Measurements from ENCODE around the gene SSH3. TPM values are rescaled to one million over a fixed set of nuclear protein-coding genes. Genes with fewer than 3 reads are reported as not detected.

SSH3 gene
- total RNA-seq, 1 donor from 2014 or later, result 20.1 TPM

DNA sequence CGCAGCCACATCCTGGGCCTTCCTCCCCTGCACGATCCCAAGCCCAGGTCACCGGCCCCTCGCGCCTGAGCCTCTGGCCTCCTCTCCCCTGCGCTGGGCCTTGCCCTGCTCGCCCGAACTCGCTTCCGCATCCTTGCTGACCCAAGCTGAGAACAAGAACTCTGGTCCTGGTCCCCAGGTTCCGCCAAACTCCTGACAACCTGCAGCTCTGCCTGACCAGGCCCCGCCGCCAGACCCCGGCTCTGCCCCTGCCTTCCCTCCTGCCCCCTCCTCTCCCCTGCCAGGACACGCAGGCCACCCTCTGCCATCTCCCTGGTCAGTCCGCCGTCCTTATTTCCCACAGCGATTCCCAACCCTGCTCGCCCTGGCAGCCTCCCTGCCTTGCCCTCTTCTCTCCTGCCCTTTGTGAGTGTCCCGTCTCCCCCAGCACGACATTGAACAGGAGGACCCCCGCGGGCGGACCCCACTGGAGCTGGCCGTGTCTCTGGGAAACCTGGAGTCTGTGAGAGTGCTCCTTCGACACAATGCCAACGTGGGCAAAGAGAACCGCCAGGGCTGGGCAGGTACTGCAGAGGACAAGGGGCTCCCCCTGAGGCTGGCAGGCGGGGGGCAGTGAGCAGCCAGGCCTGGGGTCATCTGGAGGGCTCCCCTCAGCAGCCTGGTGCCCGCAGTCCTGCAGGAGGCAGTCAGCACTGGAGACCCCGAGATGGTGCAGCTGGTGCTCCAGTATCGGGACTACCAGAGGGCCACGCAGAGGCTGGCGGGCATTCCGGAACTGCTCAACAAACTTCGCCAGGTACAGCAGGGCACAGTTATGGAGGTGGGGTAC, 13.5 kb upstream of the SSH3 start:
- H3K27me3 ChIP-seq (ENCODE audit: insufficient read depth, low read length), result no peaks in the 10 kb centered on the region
- peaks cover 41% of the 10 kb centered on the region for H4K20me1 ChIP-seq (ENCODE audit: insufficient read depth, low read length)
- Mint-ChIP-seq H3K36me3 (ENCODE audit: low read depth, unreplicated experiment) (peaks cover 20% of the 10 kb centered on the region), H3K4me3 (ENCODE audit: unreplicated experiment) (peak overlapping the region; percentile 91), H3K9me3 (ENCODE audit: unreplicated experiment) (peaks cover under 1% of the 10 kb centered on the region), H3K4me1 (ENCODE audit: low read depth, unreplicated experiment) (peaks cover 17% of the 10 kb centered on the region), H3K27ac (ENCODE audit: unreplicated experiment) (peak overlapping the region; percentile 85), H3K27me3 (ENCODE audit: low read depth, unreplicated experiment) (no peaks in the 10 kb centered on the region)
- DNase-seq (ENCODE audit: low read depth) (no peak), FAIRE-seq (no peak)
- H3K27ac ChIP-seq (ENCODE audit: low read depth, low read length), result peak overlapping the region; percentile 25
- H3K4me2 ChIP-seq (ENCODE audit: low read length), result peak overlapping the region; percentile 97
- TF ChIP-seq EZH2 (IDR thresholded peaks at IDR 0.05; ENCODE audit: insufficient read depth, low read length) (no peak), CTCF (IDR thresholded peaks at IDR 0.05; ENCODE audit: insufficient read depth, low read depth, low read length) (no peak)
- peaks cover 41% of the 10 kb centered on the region for H3K79me2 ChIP-seq (ENCODE audit: insufficient read depth, low read length)
- peaks cover 17% of the 10 kb centered on the region for H3K36me3 ChIP-seq (ENCODE audit: insufficient read depth, low read length)
- peak overlapping the region; percentile 67 for H3K4me3 ChIP-seq (ENCODE audit: insufficient read depth, low read depth, low read length)
- H2AFZ ChIP-seq (ENCODE audit: low read depth, low read length), result peak overlapping the region; percentile 47
- peak overlapping the region; percentile 89 for H3K9ac ChIP-seq (ENCODE audit: low read length)
- H3K9me3 ChIP-seq (ENCODE audit: insufficient read depth, low read depth, low read length), result no peaks in the 10 kb centered on the region
- H3K4me1 ChIP-seq (ENCODE audit: insufficient read depth, low read length), result peaks cover 37% of the 10 kb centered on the region

GRCh38 chr11:67290801-67291200, 12.5 kb upstream of the SSH3 start:
- Mint-ChIP-seq H3K4me3 (ENCODE audit: unreplicated experiment) (peak overlapping the region; percentile 91), H3K4me1 (ENCODE audit: low read depth, unreplicated experiment) (peaks cover 17% of the 10 kb centered on the region), H3K36me3 (ENCODE audit: low read depth, unreplicated experiment) (peaks cover 29% of the 10 kb centered on the region), H3K27ac (ENCODE audit: unreplicated experiment) (no peak overlapping the region), H3K27me3 (ENCODE audit: low read depth, unreplicated experiment) (no peaks in the 10 kb centered on the region), H3K9me3 (ENCODE audit: unreplicated experiment) (peaks cover 6% of the 10 kb centered on the region)
- TF ChIP-seq CTCF (IDR thresholded peaks at IDR 0.05; ENCODE audit: insufficient read depth, low read depth, low read length), result no peak
- Histone ChIP-seq H3K79me2 (ENCODE audit: insufficient read depth, low read length) (peaks cover 49% of the 10 kb centered on the region), H2AFZ (ENCODE audit: low read depth, low read length) (no peak overlapping the region), H3K4me1 (ENCODE audit: insufficient read depth, low read length) (peaks cover 37% of the 10 kb centered on the region), H4K20me1 (ENCODE audit: insufficient read depth, low read length) (peaks cover 41% of the 10 kb centered on the region), H3K4me3 (ENCODE audit: insufficient read depth, low read depth, low read length) (peak overlapping the region; percentile 67), H3K27ac (ENCODE audit: low read depth, low read length) (no peak overlapping the region), H3K4me2 (ENCODE audit: low read length) (peak overlapping the region; percentile 97), H3K9ac (ENCODE audit: low read length) (peak overlapping the region; percentile 89), H3K27me3 (ENCODE audit: insufficient read depth, low read length) (no peaks in the 10 kb centered on the region), H3K36me3 (ENCODE audit: insufficient read depth, low read length) (peaks cover 19% of the 10 kb centered on the region), H3K9me3 (ENCODE audit: insufficient read depth, low read depth, low read length) (peaks cover 3% of the 10 kb centered on the region)
- peak; percentile 60 for DNase-seq (ENCODE audit: low read depth)
- FAIRE-seq, result no peak
